Stimulated activated CD4-positive, alpha-beta T cell treated with anti-CD3 and anti-CD28 coated beads, Interleukin-4, amount 100 ng/mL, for 4 hours (primary cell): Measurements from ENCODE around the gene SLC26A2.
"Not testable (repeated sequence)": the region's sequence is repeated elsewhere in the genome, so short reads cannot be mapped to it uniquely, and the experiment has no call there.

ENCODE experiments used
- DNase-seq, 2 experiments: peaks; one replicate each; pipeline ENCODE4 v3.0.0-alpha.2; 2020

The SLC26A2 gene

DNA sequence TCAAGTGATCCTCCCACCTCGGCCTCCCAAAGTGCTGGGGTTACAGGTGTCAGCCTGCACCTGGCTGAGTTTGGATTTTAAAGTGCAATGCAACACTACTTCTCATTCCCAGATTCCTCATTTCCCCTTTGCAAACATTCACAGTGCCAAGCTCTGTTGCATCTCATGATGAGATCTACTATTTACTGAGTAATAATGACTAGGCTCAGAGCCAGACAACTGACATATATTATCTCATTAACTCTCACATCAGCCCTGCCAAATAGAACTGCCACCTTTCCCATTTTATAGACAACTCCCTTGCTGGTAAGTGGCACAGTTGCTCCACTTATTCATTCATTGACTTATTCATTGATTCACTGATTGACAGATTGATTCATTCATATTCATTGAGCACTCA is 22.9 kb upstream of the SLC26A2 start:
- DNase-seq, result no peak

DNA sequence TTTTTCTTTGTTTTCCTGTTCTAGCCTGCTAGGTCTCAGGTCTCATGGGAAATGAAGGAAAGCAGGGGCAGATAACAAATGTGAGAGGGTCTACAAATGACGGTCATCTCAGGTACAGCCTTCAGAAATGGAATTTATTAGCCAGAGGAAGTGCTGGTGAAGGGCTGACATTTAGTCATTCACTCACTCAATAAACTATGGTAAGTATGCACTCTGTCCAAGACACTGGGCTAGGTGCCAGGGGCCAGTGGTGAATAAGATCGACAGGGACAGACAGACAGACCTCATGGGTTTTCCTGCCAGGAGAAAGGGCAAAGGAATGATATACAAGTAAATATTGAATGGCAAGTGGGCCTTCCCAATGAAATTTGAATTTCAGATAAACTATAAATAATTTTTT is 22.3 kb upstream of the SLC26A2 start:
- no peak for DNase-seq

DNA sequence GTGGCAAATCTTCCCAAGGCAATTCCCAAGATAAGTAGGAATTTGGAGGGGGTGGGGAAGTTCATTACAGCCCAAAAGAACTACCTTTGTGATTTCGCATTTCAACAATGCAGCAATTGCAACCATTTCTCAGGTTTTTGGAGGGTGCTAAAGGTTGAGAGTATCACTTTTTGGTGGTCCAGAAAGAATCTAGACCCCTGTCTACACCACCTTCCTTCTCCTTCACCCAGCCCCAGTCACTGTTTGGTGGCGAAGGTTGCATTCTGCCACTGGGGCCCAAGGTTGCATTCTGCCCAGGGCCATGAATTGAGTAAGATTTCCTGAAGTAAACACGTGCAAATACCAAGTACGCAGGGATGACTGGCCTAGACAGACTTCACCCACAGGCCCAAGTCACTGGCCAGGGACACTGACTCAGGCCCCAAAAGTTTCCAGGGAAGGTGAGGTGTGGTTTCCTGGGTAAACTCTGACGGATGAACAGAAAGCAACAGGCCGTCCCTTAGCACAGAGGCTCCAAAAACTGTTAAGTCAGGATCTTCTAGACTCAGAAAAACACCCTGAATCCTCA is 21.7 kb upstream of the SLC26A2 start:
- DNase-seq, result no peak

DNA sequence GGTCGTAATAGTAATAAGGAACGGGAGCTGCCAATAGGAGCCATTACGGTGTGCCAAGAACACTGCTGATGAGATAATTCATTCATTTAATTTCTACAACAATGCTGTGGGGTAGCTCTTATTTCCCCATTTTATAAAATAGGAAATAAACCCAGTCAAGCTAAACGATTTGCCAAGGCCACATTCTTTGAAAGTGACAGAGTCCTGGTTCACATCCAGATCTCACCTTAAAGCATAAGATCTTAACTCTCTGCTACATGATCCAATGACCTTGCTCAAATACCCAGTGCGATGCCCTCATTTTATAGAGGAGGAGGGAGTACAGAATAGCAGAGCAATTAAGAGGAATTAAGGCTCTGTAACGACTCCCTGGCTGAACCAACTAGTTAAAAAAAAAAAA is 21.0 kb upstream of the SLC26A2 start:
- DNase-seq, result no peak

DNA sequence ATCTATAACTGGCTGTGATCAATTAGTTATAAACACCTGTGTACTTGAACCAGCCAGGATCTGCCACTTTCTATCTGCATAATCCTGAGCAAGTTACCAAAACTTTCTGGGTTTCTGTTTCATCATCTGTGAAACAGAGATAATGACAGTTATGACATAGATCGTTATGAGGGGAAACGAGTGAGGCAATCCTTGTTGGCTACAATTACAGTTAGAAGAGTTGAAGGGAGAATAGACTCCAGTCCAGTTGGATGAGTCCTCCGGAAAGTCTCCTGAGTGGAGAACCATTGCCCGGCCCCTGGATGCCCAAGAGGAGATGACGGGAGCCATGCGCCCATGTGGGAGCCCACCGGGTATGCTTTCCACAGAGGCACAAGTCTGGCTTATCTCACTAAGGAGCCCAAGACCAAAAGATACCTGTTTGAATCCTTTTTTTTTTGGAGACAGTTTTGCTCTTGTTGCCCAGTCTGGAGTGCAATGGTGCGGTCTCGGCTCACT is 20.4 kb upstream of the SLC26A2 start:
- no peak for DNase-seq

DNA sequence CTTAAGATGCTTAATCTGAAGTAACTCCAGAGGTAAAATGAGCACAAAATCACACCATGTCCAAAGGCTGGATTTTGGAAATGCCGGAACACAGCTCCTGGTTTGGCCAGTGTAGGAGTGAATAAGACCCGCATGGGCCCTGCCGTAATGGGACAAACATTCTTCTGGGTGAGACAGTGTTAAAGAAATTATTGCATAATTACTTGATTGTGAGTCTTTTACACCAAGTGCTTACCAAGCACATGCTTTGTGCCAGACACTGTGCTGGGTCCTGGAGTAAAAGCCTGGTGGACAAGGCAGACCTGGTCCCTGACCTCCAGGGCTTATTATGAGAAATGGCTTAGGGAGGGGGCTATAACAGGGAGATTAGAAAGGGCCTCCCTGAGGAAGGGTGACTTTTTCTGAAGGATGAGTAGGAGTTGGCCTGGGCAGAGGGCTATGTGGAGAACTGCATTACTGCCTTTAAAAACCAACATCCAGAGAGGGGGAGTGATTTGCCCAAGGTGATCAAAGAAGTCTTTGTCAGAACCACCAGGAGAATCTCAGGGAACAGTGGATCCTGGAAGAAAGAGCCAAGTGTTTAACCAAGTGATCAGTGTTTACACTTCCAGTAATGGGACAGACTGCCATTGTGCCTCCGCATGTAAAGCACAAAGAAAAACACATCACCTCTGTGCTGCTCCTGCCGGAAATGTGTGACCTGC is 19.5 kb upstream of the SLC26A2 start:
- DNase-seq, result no peak

DNA sequence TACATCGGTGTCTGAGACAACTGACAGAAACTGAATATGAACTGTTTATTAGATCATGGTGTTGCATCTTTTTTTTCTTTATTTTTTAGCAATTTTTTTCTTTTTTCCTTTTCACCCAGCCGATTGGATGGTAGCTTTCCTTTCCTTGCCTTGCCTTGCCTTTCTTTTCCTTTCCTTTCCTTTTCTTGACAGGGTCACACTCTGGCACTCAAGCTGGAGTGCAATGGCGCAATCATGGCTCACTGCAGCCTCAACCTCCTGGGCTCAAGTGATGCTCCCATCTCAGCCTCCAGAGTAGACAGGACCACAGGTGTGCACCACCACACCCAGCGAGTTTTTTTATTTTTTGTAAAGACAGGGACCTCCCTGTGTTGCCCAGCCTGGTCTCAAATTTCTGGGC is 18.8 kb upstream of the SLC26A2 start:
- no peak for DNase-seq

DNA sequence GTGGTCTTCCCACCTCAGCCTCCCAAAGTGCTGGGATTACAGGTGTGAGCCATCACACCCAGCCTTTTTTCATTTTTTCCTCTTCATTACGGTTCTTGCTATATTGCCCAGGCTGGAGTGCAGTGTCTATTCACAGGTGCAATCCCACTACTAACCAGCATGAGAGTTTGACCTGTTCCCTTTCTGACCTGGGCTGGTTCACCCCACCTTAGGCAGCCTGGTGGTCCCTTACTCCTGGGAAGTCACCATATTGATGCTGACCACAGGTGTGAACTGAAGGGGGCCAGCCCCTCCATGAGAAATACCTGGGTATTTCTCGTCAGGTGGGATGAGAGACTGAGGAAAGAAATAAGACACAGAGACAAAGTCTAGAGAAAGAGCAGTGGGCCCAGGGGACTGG is 18.4 kb upstream of the SLC26A2 start:
- no peak for DNase-seq

DNA sequence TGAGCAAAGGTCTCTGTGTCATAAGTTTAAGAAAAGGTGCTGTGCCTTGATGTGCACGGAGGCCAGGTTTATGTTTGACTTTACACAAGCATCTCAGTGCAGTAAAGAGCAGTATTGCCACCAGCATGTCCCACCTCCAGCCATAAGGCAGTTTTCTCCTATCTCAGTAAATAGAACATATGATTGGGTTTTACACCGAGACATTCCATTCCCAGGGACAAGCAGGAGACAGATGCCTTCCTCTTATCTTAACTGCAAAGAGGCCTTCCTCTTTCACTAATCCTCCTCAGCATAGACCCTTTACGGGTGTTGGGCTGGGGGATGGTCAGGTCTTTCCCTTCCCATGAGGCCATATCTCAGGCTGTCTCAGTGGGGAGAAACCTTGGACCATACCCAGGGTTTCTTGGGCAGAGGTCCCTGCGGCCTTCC is 17.8 kb upstream of the SLC26A2 start:
- not testable (repeated sequence) for DNase-seq

DNA sequence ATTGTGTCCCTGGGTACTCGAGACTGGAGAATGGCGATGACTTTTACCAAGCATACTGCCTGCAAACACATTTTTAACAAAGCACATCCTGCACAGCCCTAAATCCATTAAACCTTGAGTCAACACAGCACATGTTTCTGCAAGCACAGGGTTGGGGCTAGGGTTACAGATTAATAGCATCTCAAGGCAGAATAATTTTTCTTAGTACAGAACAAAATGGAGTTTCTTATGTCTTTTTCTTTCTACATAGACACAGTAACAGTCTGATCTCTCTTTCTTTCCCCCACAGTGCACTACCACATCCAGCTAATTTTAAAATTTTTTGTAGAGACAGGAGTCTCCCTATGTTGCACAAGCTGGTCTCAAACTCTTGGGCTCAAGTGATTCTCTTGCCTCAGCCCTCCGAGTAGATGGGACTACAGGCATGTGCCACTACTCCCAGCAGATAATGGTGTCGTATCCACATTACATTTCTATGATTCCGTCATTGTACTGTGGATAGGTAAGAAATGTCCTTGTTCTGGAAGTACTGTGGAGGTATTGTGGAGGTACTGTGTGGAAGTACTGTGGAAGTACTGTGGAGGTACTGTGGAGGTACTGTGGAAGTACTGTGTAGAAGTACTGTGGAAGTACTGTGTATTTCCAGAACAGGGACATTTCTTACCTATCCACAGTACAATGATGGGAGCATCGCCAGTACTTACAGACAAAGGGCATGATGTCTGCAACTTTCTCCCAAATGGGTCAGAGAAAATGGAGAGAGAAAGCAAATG is 17.2 kb upstream of the SLC26A2 start:
- not testable (repeated sequence) for DNase-seq

DNA sequence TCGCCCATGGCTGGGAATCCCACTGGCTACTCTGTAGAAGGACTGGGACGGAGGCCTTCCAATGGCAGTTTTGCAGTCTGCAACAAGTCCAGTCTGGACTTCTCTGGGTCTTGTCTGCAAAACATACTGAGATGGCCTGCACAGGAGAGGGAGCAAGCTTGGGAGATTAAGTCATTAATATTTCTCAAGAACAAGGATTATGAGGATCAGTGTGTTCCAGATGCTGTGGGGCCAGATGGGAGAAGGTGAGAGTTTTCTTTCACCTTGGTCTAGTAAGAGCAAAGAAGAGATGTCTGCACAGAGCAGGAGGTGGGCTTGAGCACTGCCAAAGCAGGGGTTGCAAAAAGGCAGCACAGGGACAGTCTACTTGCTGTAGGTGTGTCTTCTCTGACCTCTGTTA is 15.9 kb upstream of the SLC26A2 start, which contains the start of gene PDE6A:
PDE6A (minus strand) TSS at position 128 of the 400 bp plus-strand sequence; CDS start at position 8, 120 bp downstream.
- DNase-seq, result no peak

DNA sequence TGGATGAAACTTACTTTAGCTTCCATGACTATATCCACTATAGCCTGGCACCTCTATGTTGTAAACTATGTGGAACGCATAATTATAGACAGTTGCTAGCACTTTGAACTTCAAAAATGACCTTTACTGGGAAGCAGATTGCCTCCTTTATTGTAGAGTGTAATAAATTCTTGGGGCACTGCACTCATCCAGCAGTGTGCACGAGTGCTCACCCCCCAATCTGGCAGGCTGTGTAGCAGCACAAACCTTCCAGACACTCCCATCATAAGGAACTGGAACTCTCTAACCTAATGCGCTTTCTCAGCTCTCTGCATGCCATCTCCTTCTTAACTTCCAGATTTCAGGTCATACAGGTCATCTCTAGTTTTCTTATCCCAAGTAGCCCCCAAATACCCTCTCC is 14.4 kb upstream of the SLC26A2 start:
- no peak for DNase-seq

DNA sequence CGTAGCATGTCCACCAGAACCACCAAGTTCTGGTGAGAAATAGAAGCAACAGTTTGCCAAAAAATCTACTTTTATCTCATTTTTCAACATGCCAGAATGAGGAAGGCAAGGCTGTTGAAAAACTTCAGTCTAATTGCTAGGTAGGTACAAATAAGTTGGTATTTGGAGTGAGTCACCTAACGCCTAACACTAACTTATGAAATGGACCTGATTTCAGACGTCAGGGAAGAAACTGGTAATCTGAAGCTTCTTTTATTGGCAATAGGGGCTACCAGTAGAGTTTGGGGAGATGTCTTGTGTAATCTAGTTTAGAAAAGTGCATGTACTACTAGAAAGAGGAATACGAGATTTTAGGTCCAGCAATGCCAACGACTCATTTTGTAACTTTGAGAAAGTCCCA is 11.6 kb upstream of the SLC26A2 start:
- no peak for DNase-seq

DNA sequence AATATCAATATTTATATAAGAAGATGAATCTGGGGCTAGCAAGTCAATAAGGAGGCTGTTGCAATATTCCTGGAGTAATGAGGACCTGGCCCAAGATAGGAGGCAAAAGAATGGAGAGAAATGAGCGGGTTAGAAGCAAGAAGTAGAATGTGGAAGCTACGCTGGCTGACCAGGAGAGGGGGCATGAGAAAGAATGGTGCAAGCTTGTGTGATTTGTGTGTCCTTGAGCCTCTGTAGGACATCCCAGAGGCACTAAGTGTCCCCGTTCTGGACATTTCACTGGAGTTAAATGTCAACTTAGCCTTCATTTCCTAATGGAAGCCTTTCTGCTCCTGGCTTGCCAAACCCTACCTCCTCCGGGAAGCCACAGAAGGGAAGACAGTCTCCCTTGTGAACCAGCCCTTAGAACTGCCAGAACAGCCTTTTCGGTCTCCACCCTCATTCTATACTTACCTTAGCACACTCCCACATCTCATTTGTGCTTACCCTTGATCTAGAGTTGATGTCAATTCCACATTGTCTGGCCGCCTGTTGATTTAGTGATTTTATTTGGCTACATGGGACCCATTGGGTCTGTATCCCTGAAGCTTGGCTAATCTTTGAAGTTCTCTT is 9.3 kb upstream of the SLC26A2 start:
- no peak for DNase-seq

DNA sequence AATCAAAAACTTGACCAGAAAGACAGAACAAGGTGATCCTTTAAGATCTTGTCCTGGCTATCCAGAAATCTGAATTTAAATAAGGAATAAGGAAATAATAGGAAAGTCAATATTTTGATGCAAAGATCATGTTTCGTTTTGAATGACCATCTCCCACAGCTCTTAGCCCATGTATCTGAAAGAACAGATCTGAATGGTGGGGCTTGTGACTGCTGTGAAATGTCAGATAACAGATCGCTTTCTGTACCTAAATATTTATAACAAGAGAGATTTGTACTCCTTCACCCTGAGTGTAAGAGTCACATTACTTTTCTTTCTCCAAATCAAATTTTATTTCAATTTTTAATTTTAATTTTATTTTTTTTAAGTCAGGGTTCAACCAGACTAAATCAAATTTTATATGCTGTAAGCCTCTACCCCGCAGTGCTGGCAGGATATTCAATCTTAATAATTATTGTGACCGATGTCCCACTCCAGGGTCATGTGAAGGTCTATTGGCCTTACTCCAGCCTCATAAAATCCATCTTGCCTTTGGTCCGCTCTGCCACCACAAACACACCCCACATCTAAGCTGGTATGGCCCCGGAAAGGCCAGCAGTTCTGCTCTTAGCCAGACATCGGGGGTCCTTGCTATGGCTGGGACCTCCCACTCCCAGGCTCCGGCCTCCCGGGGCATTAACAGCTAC is 7.0 kb upstream of the SLC26A2 start:
- no peak for DNase-seq

DNA sequence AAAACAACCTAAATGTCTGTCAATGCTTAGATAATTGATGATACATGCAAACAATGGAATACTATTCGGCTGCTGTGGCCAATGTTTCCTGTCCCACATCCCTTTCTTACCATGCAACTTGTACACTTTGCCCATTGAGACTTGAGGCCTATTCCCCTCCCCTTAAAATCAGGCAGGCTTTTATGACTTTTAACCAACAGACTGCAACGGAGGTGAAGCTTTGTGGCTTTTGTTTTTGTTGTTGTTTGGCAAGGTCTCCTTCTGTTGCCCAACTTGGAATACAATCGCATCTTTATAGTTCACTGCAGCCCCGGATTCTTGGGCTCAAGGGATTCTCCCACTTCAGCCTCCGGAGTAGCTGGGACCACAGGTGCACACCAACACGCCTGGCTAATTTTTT is 5.8 kb upstream of the SLC26A2 start:
- no peak for DNase-seq

DNA sequence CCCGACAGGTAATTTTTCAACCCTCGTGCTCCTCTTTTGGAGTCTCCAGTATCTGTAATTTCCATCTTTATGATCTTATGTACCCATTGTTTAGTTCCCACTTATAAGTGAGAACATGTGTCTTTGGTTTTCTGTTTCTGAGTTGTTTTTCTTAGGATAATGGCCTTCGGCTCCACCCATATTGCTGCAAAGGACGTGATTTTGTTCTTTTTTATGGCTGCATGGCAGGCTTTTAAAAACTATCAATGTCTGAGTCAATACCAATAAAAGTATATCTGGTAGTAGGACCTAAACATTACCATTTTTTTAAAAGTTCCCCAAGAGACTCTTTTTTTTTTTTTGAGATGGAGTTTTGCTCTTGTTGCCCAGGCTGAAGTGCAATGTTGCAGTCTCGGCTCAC is 3.9 kb upstream of the SLC26A2 start:
- no peak for DNase-seq

DNA sequence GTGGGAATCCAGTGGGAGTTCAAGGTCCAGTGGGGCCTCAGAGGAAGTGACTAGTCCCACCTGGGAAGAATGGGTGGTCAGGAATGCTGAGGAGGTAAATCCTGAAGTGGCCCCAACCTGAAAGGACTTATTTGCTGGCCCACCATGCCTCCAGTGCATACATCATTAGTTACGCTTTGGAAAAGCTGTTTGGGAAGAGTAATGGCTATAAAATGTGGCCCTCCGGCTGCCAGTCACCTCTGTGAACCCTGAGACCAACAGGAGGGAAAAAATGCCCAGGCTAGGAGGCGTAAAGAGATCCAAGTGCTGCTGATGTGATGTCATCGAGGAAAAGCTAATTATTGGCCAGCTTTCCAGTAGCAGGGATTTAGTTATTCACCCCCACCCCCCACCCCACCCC is 2.7 kb upstream of the SLC26A2 start:
- no peak for DNase-seq

DNA sequence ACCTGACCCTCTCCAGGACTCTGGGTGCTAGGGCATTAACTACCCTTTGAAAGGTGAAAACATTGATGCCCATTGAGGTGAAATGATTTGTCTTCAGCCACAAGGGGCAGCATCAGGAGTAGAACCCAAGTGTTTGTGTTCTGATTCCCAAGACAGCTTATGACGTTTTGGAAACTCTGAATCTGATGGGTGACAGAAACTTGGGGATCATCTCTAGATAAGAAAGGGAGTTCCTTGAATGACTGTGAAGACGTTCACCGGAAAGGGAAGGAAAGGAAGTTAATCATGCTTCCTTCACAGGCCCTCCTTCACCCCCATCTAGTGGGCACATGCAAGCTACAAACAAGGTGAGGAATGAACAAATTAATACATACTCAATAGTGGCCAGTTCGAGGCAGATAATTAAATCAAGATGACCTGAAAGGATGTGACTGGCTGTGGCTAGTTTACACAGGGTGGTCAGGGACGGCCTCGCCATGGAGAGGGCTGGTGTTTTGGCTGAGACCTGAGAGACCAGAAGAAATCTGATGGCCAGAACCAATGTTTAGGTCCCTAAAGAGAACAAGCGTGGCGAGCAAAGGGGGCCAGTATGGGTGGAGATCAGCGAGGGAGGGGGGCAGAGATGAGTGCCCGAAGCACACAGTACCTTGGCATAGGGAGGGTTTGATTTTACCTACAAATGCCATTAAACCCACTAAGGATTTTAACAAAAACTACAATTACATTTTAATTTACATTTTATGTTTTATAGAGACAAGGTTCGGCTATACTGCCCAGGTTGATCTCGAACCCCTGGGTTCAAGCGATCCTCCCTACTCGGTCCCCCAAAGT is 937 bp upstream of the SLC26A2 start:
- peak; percentile 14 to 60 for DNase-seq

DNA sequence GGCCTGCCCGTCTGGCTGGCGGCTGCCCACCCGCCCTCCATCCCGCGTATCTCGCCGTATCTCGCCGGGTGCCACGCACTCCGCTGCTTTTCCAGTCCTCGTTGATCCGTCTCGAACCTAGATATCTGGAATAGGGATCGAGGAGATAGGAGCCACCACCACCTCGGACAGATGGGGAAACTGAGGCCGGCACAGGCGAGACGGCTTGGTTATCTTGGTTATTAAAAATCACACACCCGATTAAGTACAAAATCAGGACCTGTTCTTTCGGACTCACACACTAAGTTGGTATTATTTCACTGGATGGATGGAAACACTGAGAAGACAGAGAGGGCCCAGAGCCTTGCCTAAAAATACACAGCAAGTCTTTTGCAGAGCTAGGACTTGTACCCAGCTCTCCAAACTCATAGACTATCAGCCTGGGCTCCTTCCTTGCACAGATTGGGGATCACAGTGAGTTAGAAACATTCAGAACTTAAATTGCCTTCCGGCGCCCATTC is 678 bp downstream of the SLC26A2 start:
- no peak for DNase-seq

DNA sequence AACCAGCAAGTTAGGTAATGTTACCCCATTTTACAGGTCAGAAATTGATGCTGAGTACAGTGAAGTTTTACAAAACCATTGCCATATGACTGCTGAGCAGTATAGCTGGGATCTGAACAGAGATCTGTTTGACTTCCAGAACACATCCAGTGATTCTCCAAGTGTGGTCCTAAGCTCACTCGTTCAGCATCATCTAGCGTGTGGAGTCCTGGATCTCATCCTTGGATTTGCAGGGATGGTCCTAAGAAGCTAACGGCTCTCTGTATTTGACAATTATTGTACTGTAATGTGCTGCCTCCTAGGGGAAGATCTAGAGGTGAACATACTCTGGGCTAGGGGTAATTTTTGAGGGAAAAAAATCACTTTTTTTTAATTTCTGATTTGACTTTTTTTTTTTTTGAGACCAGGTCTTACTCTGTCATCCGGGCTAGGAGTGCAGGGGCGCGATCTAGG is 1.4 kb downstream of the SLC26A2 start:
- no peak for DNase-seq
